CD4-positive, alpha-beta T cell treated with Interleukin-6 at 100 ng/mL for 8 hours (primary cell): Measurements from ENCODE around the gene BNC2.

Source experiments
- DNase-seq: peaks from one replicate; pipeline ENCODE4 v3.0.0-alpha.2; 2020; ENCODE audit warnings: mixed read lengths, low spot score

Gene BNC2

GRCh38 chr9:16763946-16764345 is 106.5 kb downstream of the BNC2 start:
- DNase-seq: no peak

GRCh38 chr9:16755467-16756160 is 114.9 kb downstream of the BNC2 start:
- no peak for DNase-seq

GRCh38 chr9:16754662-16755061 is 115.8 kb downstream of the BNC2 start:
- DNase-seq: no peak

GRCh38 chr9:16753256-16753655 is 117.2 kb downstream of the BNC2 start:
- DNase-seq: no peak

- DNase-seq: no peak
These were observed 117.9 kb downstream of the BNC2 start for GRCh38 chr9:16752601-16753000.

- no peak for DNase-seq
These were observed 119.9 kb downstream of the BNC2 start for GRCh38 chr9:16750553-16750952.

- DNase-seq: no peak
These were observed 125.1 kb downstream of the BNC2 start for GRCh38 chr9:16745359-16745758.

- DNase-seq: no peak
These were observed 126.1 kb downstream of the BNC2 start for GRCh38 chr9:16744394-16744793.

- no peak for DNase-seq
These were observed 127.1 kb downstream of the BNC2 start for GRCh38 chr9:16743375-16743774.

GRCh38 chr9:16735001-16735400 is 135.5 kb downstream of the BNC2 start:
- no peak for DNase-seq

GRCh38 chr9:16732546-16732945 is 137.9 kb downstream of the BNC2 start:
- DNase-seq: no peak

- no peak for DNase-seq
These were observed 140.3 kb downstream of the BNC2 start for GRCh38 chr9:16730162-16730561.

GRCh38 chr9:16729651-16730050 is 140.8 kb downstream of the BNC2 start:
- no peak for DNase-seq

- DNase-seq: no peak
These were observed 142.3 kb downstream of the BNC2 start for GRCh38 chr9:16728137-16728508.

- no peak for DNase-seq
These were observed 142.9 kb downstream of the BNC2 start for GRCh38 chr9:16727452-16728136.

- no peak for DNase-seq
These were observed 143.6 kb downstream of the BNC2 start for GRCh38 chr9:16726718-16727451.

- DNase-seq: no peak
These were observed 144.4 kb downstream of the BNC2 start for GRCh38 chr9:16726029-16726428.

- DNase-seq: no peak
These were observed 145.4 kb downstream of the BNC2 start for GRCh38 chr9:16725066-16725465.

- no peak for DNase-seq
These were observed 148.5 kb downstream of the BNC2 start for GRCh38 chr9:16721972-16722371.

- DNase-seq: no peak
These were observed 150.1 kb downstream of the BNC2 start for GRCh38 chr9:16720386-16720785.

GRCh38 chr9:16719921-16720320 is 150.5 kb downstream of the BNC2 start:
- no peak for DNase-seq

- DNase-seq: no peak
These were observed 151.5 kb downstream of the BNC2 start for GRCh38 chr9:16718952-16719351.

GRCh38 chr9:16718296-16718695 is 152.2 kb downstream of the BNC2 start:
- no peak for DNase-seq
